ENCODE measurements around the gene RNF111.

RNF111 gene

GRCh38 chr15:59002418-59002859 is 15.0 kb downstream of the RNF111 start:
- TF ChIP-seq CTCF (IDR thresholded peaks at IDR 0.05; ENCODE audit: extremely low read depth, missing control alignments): no peak
- peak; percentile 25 for DNase-seq (ENCODE audit: low spot score)

GRCh38 chr15:59005579-59005978 is 18.1 kb downstream of the RNF111 start:
- TF ChIP-seq CTCF (IDR thresholded peaks at IDR 0.05; ENCODE audit: extremely low read depth, missing control alignments): no peak
- no peak for DNase-seq (ENCODE audit: low spot score)

- no peak for TF ChIP-seq CTCF (IDR thresholded peaks at IDR 0.05; ENCODE audit: extremely low read depth, missing control alignments)
- DNase-seq (ENCODE audit: low spot score): no peak
Observed at GRCh38 chr15:59008086-59008485, 20.6 kb downstream of the RNF111 start.

GRCh38 chr15:59011262-59011952 is 23.9 kb downstream of the RNF111 start:
- TF ChIP-seq CTCF (IDR thresholded peaks at IDR 0.05; ENCODE audit: extremely low read depth, missing control alignments): no peak

GRCh38 chr15:59013246-59013873 is 25.9 kb downstream of the RNF111 start:
- no peak for TF ChIP-seq CTCF (IDR thresholded peaks at IDR 0.05; ENCODE audit: extremely low read depth, missing control alignments)
- DNase-seq (ENCODE audit: low spot score): no peak

More at GRCh38 chr15:59011262-59011952, 23.9 kb downstream of the RNF111 start:
- no peak for DNase-seq (ENCODE audit: low spot score)

GRCh38 chr15:59014068-59014467 is 26.6 kb downstream of the RNF111 start:
- TF ChIP-seq CTCF (IDR thresholded peaks at IDR 0.05; ENCODE audit: extremely low read depth, missing control alignments): no peak
- no peak for DNase-seq (ENCODE audit: low spot score)

GRCh38 chr15:59017449-59017848 is 30.0 kb downstream of the RNF111 start:
- DNase-seq (ENCODE audit: low spot score): no peak
- TF ChIP-seq CTCF (IDR thresholded peaks at IDR 0.05; ENCODE audit: extremely low read depth, missing control alignments): no peak

Measured in GM20000 (cell line).